Measurements from ENCODE around the gene ZNF500. TPM values are rescaled to one million over a fixed set of nuclear protein-coding genes. Genes with fewer than 3 reads are reported as not detected.

The ZNF500 gene
- total RNA-seq, 1 experiment from 2014 or later, result 10.4 TPM

DNA sequence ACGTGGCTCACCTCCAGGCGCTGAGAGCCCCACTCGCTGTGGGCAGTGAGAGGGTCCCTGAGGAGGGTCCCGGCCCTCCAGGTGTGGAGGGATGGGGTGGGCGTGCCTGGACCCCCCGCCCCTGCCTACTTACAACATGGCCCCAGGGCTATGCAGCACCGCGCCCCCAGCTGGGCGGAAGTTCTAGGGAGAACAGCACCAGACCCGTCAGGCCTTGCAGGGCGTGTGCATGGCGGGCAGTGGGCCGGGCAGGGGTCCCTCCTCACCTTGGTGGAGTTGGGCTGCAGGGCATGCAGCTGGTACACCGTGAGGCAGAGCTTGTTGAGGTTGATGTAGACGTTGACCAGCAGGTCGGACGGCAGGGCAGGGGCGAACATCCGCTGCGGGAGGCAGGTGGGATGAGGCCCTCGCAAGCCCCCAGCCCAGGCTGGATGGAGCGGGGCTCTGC is 30.9 kb upstream of the ZNF500 start:
- Histone ChIP-seq H3F3A (ENCODE audit: low read length, unreplicated experiment) (no peaks in the 10 kb centered on the region), H3K4me1 (ENCODE audit: insufficient read depth, low read length) (peaks cover 8% of the 10 kb centered on the region; the same call in 1 of the 2 replicates), H3K79me2 (ENCODE audit: low read length) (no peaks in the 10 kb centered on the region), H3K4me2 (ENCODE audit: low read length) (no peak overlapping the region), H3K4me3 (ENCODE audit: low read length) (no peak overlapping the region), H3K27me3 (ENCODE audit: low read length) (no peaks in the 10 kb centered on the region), H3K36me3 (ENCODE audit: low read depth, low read length) (no peaks in the 10 kb centered on the region), H2AFZ (ENCODE audit: low read length) (no peak overlapping the region), H4K20me1 (ENCODE audit: low read length) (no peaks in the 10 kb centered on the region), H3K9me2 (replicated peaks; ENCODE audit: low read length) (no peaks in the 10 kb centered on the region), H3K9ac (ENCODE audit: low read length) (no peak overlapping the region), H3K27ac (ENCODE audit: low read length) (no peak overlapping the region), H3K9me3 (ENCODE audit: low read length) (no peaks in the 10 kb centered on the region)
- TF ChIP-seq EZH2phosphoT487 (IDR thresholded peaks at IDR 0.05; ENCODE audit: borderline replicate concordance, low read length) (no peak), EZH2 (IDR thresholded peaks at IDR 0.05; ENCODE audit: low read length, unreplicated experiment) (no peak)
- TF ChIP-seq, protein P1, sequence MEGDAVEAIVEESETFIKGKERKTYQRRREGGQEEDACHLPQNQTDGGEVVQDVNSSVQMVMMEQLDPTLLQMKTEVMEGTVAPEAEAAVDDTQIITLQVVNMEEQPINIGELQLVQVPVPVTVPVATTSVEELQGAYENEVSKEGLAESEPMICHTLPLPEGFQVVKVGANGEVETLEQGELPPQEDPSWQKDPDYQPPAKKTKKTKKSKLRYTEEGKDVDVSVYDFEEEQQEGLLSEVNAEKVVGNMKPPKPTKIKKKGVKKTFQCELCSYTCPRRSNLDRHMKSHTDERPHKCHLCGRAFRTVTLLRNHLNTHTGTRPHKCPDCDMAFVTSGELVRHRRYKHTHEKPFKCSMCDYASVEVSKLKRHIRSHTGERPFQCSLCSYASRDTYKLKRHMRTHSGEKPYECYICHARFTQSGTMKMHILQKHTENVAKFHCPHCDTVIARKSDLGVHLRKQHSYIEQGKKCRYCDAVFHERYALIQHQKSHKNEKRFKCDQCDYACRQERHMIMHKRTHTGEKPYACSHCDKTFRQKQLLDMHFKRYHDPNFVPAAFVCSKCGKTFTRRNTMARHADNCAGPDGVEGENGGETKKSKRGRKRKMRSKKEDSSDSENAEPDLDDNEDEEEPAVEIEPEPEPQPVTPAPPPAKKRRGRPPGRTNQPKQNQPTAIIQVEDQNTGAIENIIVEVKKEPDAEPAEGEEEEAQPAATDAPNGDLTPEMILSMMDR (conservative IDR thresholded peaks at IDR 0.05; ENCODE audit: low read depth, low read length), result no peak
- BruUV-seq (replicated peaks), result no TSS peak
- ChIA-PET CTCF (no interaction called here), POLR2A (ENCODE audit: unreplicated experiment) (no interaction called here)
- ATAC-seq (no peak), DNase-seq (no peak)
- intact Hi-C loops (cut with micrococcal nuclease), result no loop called here

DNA sequence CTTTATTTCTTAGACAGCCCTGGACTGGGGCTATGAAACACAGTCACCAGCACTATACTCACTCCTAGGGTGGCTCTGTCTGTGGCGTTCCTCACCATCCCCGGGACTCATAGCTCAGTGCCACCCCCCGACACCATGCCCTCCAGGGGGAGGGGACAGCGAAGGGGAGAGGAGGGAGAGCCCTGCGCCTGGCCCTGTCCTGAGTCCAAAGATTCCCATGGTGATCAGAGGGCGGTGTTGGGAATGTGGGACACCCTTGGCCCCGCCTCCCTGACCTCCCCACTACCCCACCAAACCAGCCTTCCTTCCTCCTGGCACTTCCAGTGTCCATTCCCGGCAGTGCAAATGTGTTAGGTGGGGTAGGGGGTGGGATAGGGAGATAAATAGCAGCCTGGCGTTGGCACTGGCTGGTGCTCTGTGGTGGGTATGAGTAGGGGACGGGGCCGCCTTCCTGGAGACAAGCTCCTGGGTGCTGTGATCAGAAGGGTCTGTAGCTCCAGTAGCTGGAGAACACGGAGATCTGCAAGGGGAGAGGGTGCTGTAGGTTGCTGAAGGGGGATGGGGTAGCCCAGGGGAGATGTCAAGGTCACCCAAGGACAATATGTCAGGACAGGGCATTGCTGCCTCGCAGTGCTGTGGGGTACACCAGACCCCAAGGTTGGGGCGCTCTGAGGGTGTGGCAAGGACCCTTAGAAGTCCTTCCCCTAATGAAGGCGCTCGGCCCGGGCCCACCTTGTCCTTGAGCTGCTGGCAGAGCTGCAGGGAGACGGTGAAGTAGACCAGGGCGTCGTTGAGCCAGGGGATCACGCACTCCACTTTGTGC is 30.2 kb upstream of the ZNF500 start:
- intact Hi-C loops (cut with micrococcal nuclease), result no loop called here
- ATAC-seq (no peak), DNase-seq (no peak)
- no peaks in the 10 kb centered on the region for H3K36me3 ChIP-seq (ENCODE audit: low read depth, low read length)
- no peaks in the 10 kb centered on the region for H3K27me3 ChIP-seq (ENCODE audit: low read length)
- H3K4me2 ChIP-seq (ENCODE audit: low read length), result no peak overlapping the region
- no peak overlapping the region for H2AFZ ChIP-seq (ENCODE audit: low read length)
- no peak overlapping the region for H3K9ac ChIP-seq (ENCODE audit: low read length)
- peaks cover 8% of the 10 kb centered on the region; the same call in 1 of the 2 replicates for H3K4me1 ChIP-seq (ENCODE audit: insufficient read depth, low read length)
- no TSS peak for BruUV-seq (replicated peaks)
- H3K27ac ChIP-seq (ENCODE audit: low read length), result no peak overlapping the region
- H3K9me3 ChIP-seq (ENCODE audit: low read length), result no peaks in the 10 kb centered on the region
- H4K20me1 ChIP-seq (ENCODE audit: low read length), result no peaks in the 10 kb centered on the region
- H3F3A ChIP-seq (ENCODE audit: low read length, unreplicated experiment), result no peaks in the 10 kb centered on the region
- ChIA-PET POLR2A (ENCODE audit: unreplicated experiment) (no interaction called here), CTCF (no interaction called here)
- H3K9me2 ChIP-seq (replicated peaks; ENCODE audit: low read length), result no peaks in the 10 kb centered on the region
- H3K79me2 ChIP-seq (ENCODE audit: low read length), result no peaks in the 10 kb centered on the region
- H3K4me3 ChIP-seq (ENCODE audit: low read length), result no peak overlapping the region
- TF ChIP-seq, protein P1 (conservative IDR thresholded peaks at IDR 0.05; ENCODE audit: low read depth, low read length), result no peak
- TF ChIP-seq EZH2phosphoT487 (IDR thresholded peaks at IDR 0.05; ENCODE audit: borderline replicate concordance, low read length) (no peak), EZH2 (IDR thresholded peaks at IDR 0.05; ENCODE audit: low read length, unreplicated experiment) (no peak)
